HL-60 (cell line): Measurements from ENCODE around the gene AADAT.

Experiments
- DNase-seq, 2 experiments: peaks; one replicate each; pipeline ENCODE4 v3.0.0-alpha.2; 2010 to 2020; ENCODE audit warnings: low read depth in 1 of 2, low spot score in 1 of 2
- H3K27ac ChIP-seq: fragments of 250-450 bp; sonication (Bioruptor Pico); replicated peaks from 2 replicates; pipeline ENCODE4 v1.5.1; 2020; ENCODE audit warnings: mild to moderate bottlenecking, moderate library complexity
- H3K27me3 ChIP-seq: fragments of 250-450 bp; sonication (Bioruptor Pico); 2 replicates; pipeline ENCODE4 v1.5.1; 2021; ENCODE audit warnings: mild to moderate bottlenecking, moderate library complexity; ENCODE audit not compliant: insufficient read depth, poor library complexity, severe bottlenecking
- H3K4me3 ChIP-seq: replicated peaks from 2 replicates; pipeline ENCODE4 v1.5.1; 2011; ENCODE audit warnings: mild to moderate bottlenecking, control low read depth, low read length; ENCODE audit not compliant: insufficient read depth
- CTCF ChIP-seq: IDR thresholded peaks from one replicate; pipeline ENCODE4 v1.5.1; 2011; ENCODE audit warnings: low read length, control low read depth, inconsistent platforms; ENCODE audit not compliant: insufficient read depth
- GABPA ChIP-seq: IDR thresholded peaks from 2 replicates; pipeline ENCODE4 v1.6.1; 2012; ENCODE audit warnings: low read depth
- POLR2AphosphoS5 ChIP-seq: IDR thresholded peaks from 2 replicates; pipeline ENCODE4 v1.6.1; 2012; ENCODE audit warnings: low read depth
- REST ChIP-seq: IDR thresholded peaks from 2 replicates; pipeline ENCODE4 v1.6.1; 2012; ENCODE audit warnings: low read depth; ENCODE audit not compliant: insufficient replicate concordance
- SPI1 ChIP-seq: IDR thresholded peaks from 2 replicates; pipeline ENCODE4 v1.6.1; 2012; ENCODE audit warnings: low read depth, mild to moderate bottlenecking, borderline replicate concordance

The AADAT gene

GRCh38 chr4:170068438-170069128 is 21.2 kb downstream of the AADAT start:
- H3K27me3 ChIP-seq = peaks cover 2% of the 10 kb centered on the region
- DNase-seq = no peak
- no peak overlapping the region for H3K4me3 ChIP-seq
- TF ChIP-seq SPI1 (no peak), POLR2AphosphoS5 (no peak), REST (no peak), GABPA (no peak), CTCF (no peak)
- H3K27ac ChIP-seq = no peak overlapping the region

DNA sequence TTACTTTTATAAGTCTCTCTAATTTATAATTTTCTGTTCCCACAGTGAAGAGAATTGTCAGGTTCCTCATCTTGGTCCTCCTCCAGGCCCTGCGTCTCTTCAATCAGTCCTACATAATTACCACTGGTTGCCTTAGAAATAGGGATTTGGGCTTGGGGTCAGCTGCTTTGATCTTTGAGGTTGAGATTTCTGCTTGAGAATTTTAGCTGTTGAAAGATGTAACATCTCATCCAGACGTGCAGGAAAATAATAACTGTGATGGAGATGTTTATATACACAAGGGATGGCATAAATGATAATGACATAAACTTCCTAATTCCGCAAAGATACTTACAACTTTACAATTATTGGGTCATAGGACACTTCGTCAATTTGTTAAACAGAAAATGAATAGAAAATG is 30.3 kb downstream of the AADAT start:
- no peak for TF ChIP-seq REST
- TF ChIP-seq SPI1 = no peak
- no peak for TF ChIP-seq GABPA
- no peak for TF ChIP-seq CTCF
- no peak for TF ChIP-seq POLR2AphosphoS5
- no peaks in the 10 kb centered on the region for H3K27me3 ChIP-seq
- H3K4me3 ChIP-seq = no peak overlapping the region
- H3K27ac ChIP-seq = no peak overlapping the region
- no peak for DNase-seq

DNA sequence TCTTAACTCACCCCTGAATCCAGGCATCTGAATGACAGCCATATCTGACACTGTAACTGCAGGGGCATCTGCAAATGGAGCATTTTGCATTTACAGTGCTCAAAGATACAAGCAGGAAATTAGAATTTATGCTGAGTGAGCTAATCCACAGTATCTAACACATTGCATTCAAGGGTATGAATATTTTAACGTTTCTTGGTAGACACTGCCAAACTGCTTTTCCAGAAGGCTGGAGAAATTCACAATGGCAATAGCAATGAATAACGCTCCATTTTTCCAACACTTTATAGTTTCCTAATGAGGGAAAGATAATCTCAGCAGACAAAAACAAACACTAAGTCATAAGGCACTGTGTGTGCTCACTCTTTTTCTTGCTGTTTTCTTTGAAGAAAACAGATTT is 30.9 kb downstream of the AADAT start:
- Histone ChIP-seq H3K27me3 (no peaks in the 10 kb centered on the region), H3K27ac (no peak overlapping the region), H3K4me3 (no peak overlapping the region)
- no peak for DNase-seq
- no peak for TF ChIP-seq GABPA
- no peak for TF ChIP-seq CTCF
- no peak for TF ChIP-seq POLR2AphosphoS5
- no peak for TF ChIP-seq SPI1
- no peak for TF ChIP-seq REST
